G401.6 (cell line): Measurements from ENCODE around the gene PBRM1.
"Not testable (repeated sequence)": the region's sequence is repeated elsewhere in the genome, so short reads cannot be mapped to it uniquely, and the experiment has no call there.

Experiments
- FAIRE-seq: peaks from 2 replicates; lab custom pipeline; 2012; peaks lifted over from hg19 to GRCh38; lab: Jason Lieb, UNC

The PBRM1 gene

GRCh38 chr3:52704611-52705437 is 19.1 kb upstream of the PBRM1 start:
- FAIRE-seq, result no peak

- no peak for FAIRE-seq
Observed at GRCh38 chr3:52703341-52703740, 17.6 kb upstream of the PBRM1 start.

GRCh38 chr3:52697632-52697965 is 11.9 kb upstream of the PBRM1 start:
- FAIRE-seq, result no peak

GRCh38 chr3:52696830-52697631 is 11.3 kb upstream of the PBRM1 start:
- peak; percentile 19 for FAIRE-seq

GRCh38 chr3:52695798-52696671 is 10.3 kb upstream of the PBRM1 start:
- no peak for FAIRE-seq

GRCh38 chr3:52694528-52695189 is 8.9 kb upstream of the PBRM1 start:
- FAIRE-seq, result no peak

GRCh38 chr3:52693071-52693470 is 7.4 kb upstream of the PBRM1 start:
- FAIRE-seq, result no peak

- FAIRE-seq, result no peak
Observed at GRCh38 chr3:52690560-52690959, 4.8 kb upstream of the PBRM1 start.

GRCh38 chr3:52689151-52689550 is 3.4 kb upstream of the PBRM1 start:
- FAIRE-seq, result no peak

GRCh38 chr3:52688266-52688665 is 2.6 kb upstream of the PBRM1 start:
- FAIRE-seq, result no peak

- no peak for FAIRE-seq
Observed at GRCh38 chr3:52685285-52685708, 416 bp downstream of the PBRM1 start.

GRCh38 chr3:52684184-52684583 is 1.5 kb downstream of the PBRM1 start:
- FAIRE-seq, result no peak

GRCh38 chr3:52683611-52684010 is 2.1 kb downstream of the PBRM1 start:
- FAIRE-seq, result no peak

- FAIRE-seq, result no peak
Observed at GRCh38 chr3:52682016-52682415, 3.7 kb downstream of the PBRM1 start.

GRCh38 chr3:52681596-52681995 is 4.1 kb downstream of the PBRM1 start:
- no peak for FAIRE-seq

- no peak for FAIRE-seq
Observed at GRCh38 chr3:52679811-52680210, 5.9 kb downstream of the PBRM1 start.

GRCh38 chr3:52679199-52679538 is 6.5 kb downstream of the PBRM1 start:
- no peak for FAIRE-seq

- no peak for FAIRE-seq
Observed at GRCh38 chr3:52678265-52679198, 7.2 kb downstream of the PBRM1 start.

GRCh38 chr3:52676201-52676600 is 9.5 kb downstream of the PBRM1 start:
- FAIRE-seq, result not testable (repeated sequence)

GRCh38 chr3:52671676-52672075 is 14.0 kb downstream of the PBRM1 start:
- no peak for FAIRE-seq
